Endodermal cell (in vitro differentiated cells): ENCODE results near the gene CDH4. TPM values are rescaled to one million over a fixed set of nuclear protein-coding genes. Genes with fewer than 3 reads are reported as not detected.

ENCODE experiments used
- DNase-seq: peaks from one replicate; pipeline ENCODE4 v3.0.0-alpha.2; 2017
- H3K27ac ChIP-seq: 2 replicates; pipeline ENCODE4 v1.5.1; 2013; ENCODE audit warnings: mild to moderate bottlenecking, low read depth, low read length, moderate library complexity
- H3K27me3 ChIP-seq: 2 replicates; pipeline ENCODE4 v1.6.1; 2013; ENCODE audit warnings: mild to moderate bottlenecking, low read length, moderate library complexity; ENCODE audit not compliant: insufficient read depth, control insufficient read depth, poor library complexity, severe bottlenecking
- H3K36me3 ChIP-seq: 2 replicates; pipeline ENCODE4 v1.7.0; 2013; ENCODE audit warnings: mild to moderate bottlenecking, low read length, moderate library complexity; ENCODE audit not compliant: control insufficient read depth, insufficient read depth
- H3K4me1 ChIP-seq: one replicate; pipeline ENCODE4 v1.7.0; 2013; ENCODE audit warnings: low read length; ENCODE audit not compliant: control insufficient read depth, insufficient read depth
- H3K4me3 ChIP-seq: 2 replicates; pipeline ENCODE4 v1.5.1; 2013; ENCODE audit warnings: mild to moderate bottlenecking, low read length, moderate library complexity
- H3K9ac ChIP-seq: 2 replicates; pipeline ENCODE4 v1.6.1; 2013; ENCODE audit warnings: mild to moderate bottlenecking, low read length, moderate library complexity; ENCODE audit not compliant: poor library complexity, severe bottlenecking; ENCODE audit errors: extremely low read depth
- H3K9me3 ChIP-seq: 2 replicates; pipeline ENCODE4 v1.6.1; 2013; ENCODE audit warnings: mild to moderate bottlenecking, low read length, moderate library complexity; ENCODE audit not compliant: control insufficient read depth
- H3K27ac Mint-ChIP-seq: 2 replicates; pipeline ENCODE4 v1.8.0; 2020; ENCODE audit warnings: mixed read lengths
- H3K27me3 Mint-ChIP-seq: 2 replicates; pipeline ENCODE4 v1.8.0; 2021; ENCODE audit warnings: mild to moderate bottlenecking, mixed read lengths; ENCODE audit not compliant: insufficient read depth
- H3K36me3 Mint-ChIP-seq: 2 replicates; pipeline ENCODE4 v1.8.0; 2020; ENCODE audit warnings: low read depth, mixed read lengths
- H3K4me1 Mint-ChIP-seq: 2 replicates; pipeline ENCODE4 v1.8.0; 2020; ENCODE audit warnings: mixed read lengths
- H3K4me3 Mint-ChIP-seq: 2 replicates; pipeline ENCODE4 v1.8.0; 2020; ENCODE audit warnings: mild to moderate bottlenecking, moderate library complexity, mixed read lengths
- H3K9me3 Mint-ChIP-seq: 2 replicates; pipeline ENCODE4 v1.8.0; 2020; ENCODE audit warnings: mild to moderate bottlenecking, mixed read lengths
- CTCF ChIP-seq: fragments of 200-600 bp; sonication (generic); conservative IDR thresholded peaks from 2 replicates; pipeline ENCODE4 v1.5.0; 2021; ENCODE audit warnings: antibody characterized with exemption, mild to moderate bottlenecking
- WGBS, 2 experiments: methylation state at CpG; one replicate each; pipeline versions ENCODE4 v1.1.5 to v1.1.7; 2013; ENCODE audit warnings: missing lambda C conversion rate in 2 of 2, mixed read lengths in 1 of 2; ENCODE audit not compliant: insufficient coverage in 1 of 2, insufficient read length in 1 of 2; 5-methylcytosine and 5-hydroxymethylcytosine counted together
- total RNA-seq, 2 donors: library from RNA; stranded (reverse); fragmentation: NEBNext Ultra II Directional in 1 of 2; extraction: Animal tissue kit (Norgen Biotek cat#: 25700) in 1 of 2; gene quantifications; 2 replicates in 1 of 2; 3 replicates in 1 of 2; pipeline ENCODE4 v1.2.1, GENCODE V29; 2021

The CDH4 gene
- total RNA-seq, 2 donors from 2014 or later: 1.8 to 5.8 TPM

- H3K4me3 ChIP-seq: no peak overlapping the region
- H3K27ac Mint-ChIP-seq: no peak overlapping the region
- H3K9me3 ChIP-seq: no peaks in the 10 kb centered on the region
- no peaks in the 10 kb centered on the region for H3K9me3 Mint-ChIP-seq
- H3K27ac ChIP-seq: no peak overlapping the region
- no peak for TF ChIP-seq CTCF
- no peaks in the 10 kb centered on the region for H3K27me3 ChIP-seq
- H3K4me1 ChIP-seq: no peaks in the 10 kb centered on the region
- no peak overlapping the region for H3K4me3 Mint-ChIP-seq
- 91 to 100% methylated on average over 2 to 8 of the region's 8 CpGs for WGBS, 2 experiments
- no peak for DNase-seq
- H3K27me3 Mint-ChIP-seq: peaks cover 16% of the 10 kb centered on the region
- no peaks in the 10 kb centered on the region for H3K36me3 Mint-ChIP-seq
- H3K9ac ChIP-seq: no peak overlapping the region
- no peaks in the 10 kb centered on the region for H3K36me3 ChIP-seq
- H3K4me1 Mint-ChIP-seq: peaks cover 6% of the 10 kb centered on the region
Measured at GRCh38 chr20:61303217-61303616, 51.2 kb downstream of the CDH4 start.

GRCh38 chr20:61303675-61304074, 51.6 kb downstream of the CDH4 start:
- WGBS, 2 experiments: 92 to 93% methylated on average over 8 to 12 of the region's 12 CpGs
- H3K27me3 Mint-ChIP-seq: peaks cover 19% of the 10 kb centered on the region
- H3K4me1 ChIP-seq: no peaks in the 10 kb centered on the region
- H3K36me3 Mint-ChIP-seq: no peaks in the 10 kb centered on the region
- peaks cover 6% of the 10 kb centered on the region for H3K4me1 Mint-ChIP-seq
- H3K9ac ChIP-seq: no peak overlapping the region
- no peak overlapping the region for H3K27ac Mint-ChIP-seq
- no peaks in the 10 kb centered on the region for H3K36me3 ChIP-seq
- no peaks in the 10 kb centered on the region for H3K27me3 ChIP-seq
- no peak overlapping the region for H3K4me3 ChIP-seq
- no peaks in the 10 kb centered on the region for H3K9me3 Mint-ChIP-seq
- no peak for TF ChIP-seq CTCF
- H3K4me3 Mint-ChIP-seq: no peak overlapping the region
- no peaks in the 10 kb centered on the region for H3K9me3 ChIP-seq
- no peak overlapping the region for H3K27ac ChIP-seq
- DNase-seq: no peak

GRCh38 chr20:61304750-61305149, 52.7 kb downstream of the CDH4 start:
- H3K27me3 ChIP-seq: no peaks in the 10 kb centered on the region
- Mint-ChIP-seq H3K9me3 (no peaks in the 10 kb centered on the region), H3K27me3 (peaks cover 21% of the 10 kb centered on the region), H3K27ac (no peak overlapping the region), H3K4me3 (no peak overlapping the region), H3K36me3 (no peaks in the 10 kb centered on the region), H3K4me1 (peaks cover 6% of the 10 kb centered on the region)
- TF ChIP-seq CTCF: no peak
- no peaks in the 10 kb centered on the region for H3K4me1 ChIP-seq
- H3K36me3 ChIP-seq: no peaks in the 10 kb centered on the region
- H3K27ac ChIP-seq: no peak overlapping the region
- H3K9me3 ChIP-seq: no peaks in the 10 kb centered on the region
- 86 to 93% methylated on average over 5 to 8 of the region's 8 CpGs for WGBS, 2 experiments
- H3K9ac ChIP-seq: no peak overlapping the region
- H3K4me3 ChIP-seq: no peak overlapping the region
- DNase-seq: no peak
